ENCODE results near the gene PTPN5. TPM values are rescaled to one million over a fixed set of nuclear protein-coding genes. Genes with fewer than 3 reads are reported as not detected.

The PTPN5 gene
- total RNA-seq, 2 experiments from 2014 or later: not detected

GRCh38 chr11:18710545-18710944, 81.1 kb downstream of the PTPN5 start:
- Histone ChIP-seq H3K4me1 (ENCODE audit: insufficient read depth, low read length, poor library complexity, severe bottlenecking) (no peaks in the 10 kb centered on the region), H3K4me3 (ENCODE audit: low read depth, low read length, poor library complexity, severe bottlenecking) (no peak overlapping the region), H3K9me2 (ENCODE audit: insufficient read depth, low read length) (no peaks in the 10 kb centered on the region), H3K9me3 (ENCODE audit: low read length) (no peaks in the 10 kb centered on the region), H3K36me3 (ENCODE audit: insufficient read depth, low read length) (no peaks in the 10 kb centered on the region), H3K27ac (ENCODE audit: low read depth, low read length, poor library complexity, severe bottlenecking) (no peak overlapping the region), H4K20me1 (ENCODE audit: insufficient read depth, low read length) (no peaks in the 10 kb centered on the region), H2AFZ (ENCODE audit: low read length) (no peak overlapping the region), H3K4me2 (ENCODE audit: low read length) (no peak overlapping the region), H3K79me2 (ENCODE audit: insufficient read depth, low read depth, low read length) (no peaks in the 10 kb centered on the region)
- no peak for TF ChIP-seq EZH2phosphoT487 (IDR thresholded peaks at IDR 0.05; ENCODE audit: borderline replicate concordance, low read depth, low read length)
- TF ChIP-seq CTCF (conservative IDR thresholded peaks at IDR 0.05; ENCODE audit: low read length): no peak
- no peak for DNase-seq (ENCODE audit: low spot score)
- ChIA-PET CTCF (ENCODE audit: unreplicated experiment) (no interaction called here), POLR2A (no interaction called here)
- intact Hi-C loops (cut with micrococcal nuclease; ENCODE audit: unreplicated experiment): no loop called here
- no TSS peak for BruUV-seq (replicated peaks)

- H4K20me1 ChIP-seq (ENCODE audit: insufficient read depth, low read length): no peaks in the 10 kb centered on the region
- H3K36me3 ChIP-seq (ENCODE audit: insufficient read depth, low read length): no peaks in the 10 kb centered on the region
- no peaks in the 10 kb centered on the region for H3K79me2 ChIP-seq (ENCODE audit: insufficient read depth, low read depth, low read length)
- ChIA-PET POLR2A (interaction anchor here (0.7 kb wide), 1 partner anchor 22 kb away, joined by 3 read pairs; no protein-coding TSS in a partner anchor), CTCF (ENCODE audit: unreplicated experiment) (no interaction called here)
- H3K4me2 ChIP-seq (ENCODE audit: low read length): no peak overlapping the region
- no TSS peak for BruUV-seq (replicated peaks)
- H3K9me2 ChIP-seq (ENCODE audit: insufficient read depth, low read length): no peaks in the 10 kb centered on the region
- no peak for DNase-seq (ENCODE audit: low spot score)
- no peaks in the 10 kb centered on the region for H3K4me1 ChIP-seq (ENCODE audit: insufficient read depth, low read length, poor library complexity, severe bottlenecking)
- TF ChIP-seq EZH2phosphoT487 (IDR thresholded peaks at IDR 0.05; ENCODE audit: borderline replicate concordance, low read depth, low read length): no peak
- no peak for TF ChIP-seq CTCF (conservative IDR thresholded peaks at IDR 0.05; ENCODE audit: low read length)
- H3K9me3 ChIP-seq (ENCODE audit: low read length): no peaks in the 10 kb centered on the region
- H3K4me3 ChIP-seq (ENCODE audit: low read depth, low read length, poor library complexity, severe bottlenecking): no peak overlapping the region
- H2AFZ ChIP-seq (ENCODE audit: low read length): no peak overlapping the region
- no peak overlapping the region for H3K27ac ChIP-seq (ENCODE audit: low read depth, low read length, poor library complexity, severe bottlenecking)
- intact Hi-C loops (cut with micrococcal nuclease; ENCODE audit: unreplicated experiment): no loop called here
Measured at GRCh38 chr11:18709414-18709813, 82.2 kb downstream of the PTPN5 start.

GRCh38 chr11:18707811-18708340, 83.7 kb downstream of the PTPN5 start:
- Histone ChIP-seq H3K27ac (ENCODE audit: low read depth, low read length, poor library complexity, severe bottlenecking) (no peak overlapping the region), H3K36me3 (ENCODE audit: insufficient read depth, low read length) (no peaks in the 10 kb centered on the region), H3K9me2 (ENCODE audit: insufficient read depth, low read length) (no peaks in the 10 kb centered on the region), H3K9me3 (ENCODE audit: low read length) (no peaks in the 10 kb centered on the region), H3K79me2 (ENCODE audit: insufficient read depth, low read depth, low read length) (no peaks in the 10 kb centered on the region), H3K4me2 (ENCODE audit: low read length) (no peak overlapping the region), H4K20me1 (ENCODE audit: insufficient read depth, low read length) (no peaks in the 10 kb centered on the region), H3K4me1 (ENCODE audit: insufficient read depth, low read length, poor library complexity, severe bottlenecking) (no peaks in the 10 kb centered on the region), H2AFZ (ENCODE audit: low read length) (no peak overlapping the region), H3K4me3 (ENCODE audit: low read depth, low read length, poor library complexity, severe bottlenecking) (no peak overlapping the region)
- BruUV-seq (replicated peaks): no TSS peak
- intact Hi-C loops (cut with micrococcal nuclease; ENCODE audit: unreplicated experiment): no loop called here
- POLR2A ChIA-PET: interaction anchor here (1.0 kb wide), 1 partner anchor 9 kb away, joined by 4 read pairs; the partner anchor contains the start of gene TMEM86A
- no peak for TF ChIP-seq EZH2phosphoT487 (IDR thresholded peaks at IDR 0.05; ENCODE audit: borderline replicate concordance, low read depth, low read length)
- no peak for TF ChIP-seq CTCF (conservative IDR thresholded peaks at IDR 0.05; ENCODE audit: low read length)
- DNase-seq (ENCODE audit: low spot score): no peak
- CTCF ChIA-PET (ENCODE audit: unreplicated experiment): no interaction called here
